NB4 (cell line): ENCODE results near the gene POLR3F.
"Not testable (repeated sequence)": the region's sequence is repeated elsewhere in the genome, so short reads cannot be mapped to it uniquely, and the experiment has no call there.

Source experiments
- DNase-seq: peaks from one replicate; pipeline ENCODE4 v3.0.0; 2010; ENCODE audit warnings: low read depth
- H3K4me3 ChIP-seq: one replicate; pipeline ENCODE4 v1.5.1; 2011; ENCODE audit warnings: mild to moderate bottlenecking, low read depth, low read length, moderate library complexity
- MYC ChIP-seq: IDR thresholded peaks from 2 replicates; pipeline ENCODE4 v1.6.1; 2011; ENCODE audit warnings: low read depth, low read length
- POLR2A ChIP-seq: IDR thresholded peaks from 2 replicates; pipeline ENCODE4 v1.6.1; 2011; ENCODE audit warnings: mild to moderate bottlenecking; ENCODE audit not compliant: insufficient read length; ENCODE audit errors: extremely low read depth
- TF ChIP-seq, protein P1 (sequence below): IDR thresholded peaks from 2 replicates; pipeline ENCODE4 v1.6.1; 2011; ENCODE audit warnings: low read depth, low read length
- TF ChIP-seq, protein P2 (sequence below): IDR thresholded peaks from one replicate; pipeline ENCODE4 v1.5.1; 2012; ENCODE audit warnings: low read depth, low read length

POLR3F gene

DNA sequence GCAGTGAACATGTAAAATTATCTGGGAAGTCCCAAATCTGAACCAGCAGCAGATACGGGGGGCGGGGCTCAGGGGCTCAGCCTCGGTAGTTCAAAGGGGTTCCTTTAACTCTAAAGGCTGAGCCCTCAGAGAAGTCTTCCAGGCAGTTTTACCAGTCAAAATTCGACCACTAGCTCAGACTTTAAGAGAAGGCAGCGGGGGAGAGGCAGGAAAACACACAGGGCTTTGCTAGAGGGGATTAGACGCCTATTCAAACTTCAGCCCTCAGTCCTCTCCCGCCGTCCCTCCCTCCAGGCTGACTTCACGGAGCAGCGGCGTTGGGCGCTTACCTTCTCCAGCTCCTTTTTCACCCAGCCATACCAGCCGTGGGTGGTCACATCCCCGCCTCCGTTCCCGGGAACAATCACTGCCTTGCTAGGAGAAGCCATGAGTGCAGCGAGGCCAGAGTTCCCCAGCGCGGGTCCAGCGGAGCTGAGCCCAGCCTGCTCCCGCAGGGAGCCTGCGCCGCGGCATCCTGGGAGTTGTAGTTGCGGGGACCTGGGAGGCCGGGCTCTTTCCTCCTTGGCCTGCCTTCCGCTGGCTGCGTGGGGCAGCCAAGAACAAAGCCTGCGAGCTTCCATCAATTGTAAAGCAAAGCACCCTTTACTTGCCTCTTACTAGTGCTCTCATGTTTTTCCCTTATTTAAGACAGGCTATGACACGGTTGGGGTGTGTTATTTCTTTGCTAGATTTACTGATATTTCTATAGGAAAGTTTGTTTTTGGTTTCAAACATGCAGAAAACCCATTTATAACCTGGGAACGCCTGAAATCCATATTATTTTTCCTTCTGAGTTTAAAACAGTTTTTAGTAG lies 29.8 kb downstream of the POLR3F start, which contains the start of gene RBBP9:
Gene RBBP9 (minus strand): TSS at position 486 of the 853 bp plus-strand sequence. CDS start 58 bp downstream, at position 428.
- peak within 1 kb of the TSS; percentile 80 for H3K4me3 ChIP-seq
- peak; percentile 46; the same call in 1 of the 2 replicates for TF ChIP-seq MYC
- TF ChIP-seq POLR2A, result no peak
- TF ChIP-seq, protein P1, sequence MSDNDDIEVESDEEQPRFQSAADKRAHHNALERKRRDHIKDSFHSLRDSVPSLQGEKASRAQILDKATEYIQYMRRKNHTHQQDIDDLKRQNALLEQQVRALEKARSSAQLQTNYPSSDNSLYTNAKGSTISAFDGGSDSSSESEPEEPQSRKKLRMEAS, result peak; percentile 53; the same call in 1 of the 2 replicates
- TF ChIP-seq, protein P2, sequence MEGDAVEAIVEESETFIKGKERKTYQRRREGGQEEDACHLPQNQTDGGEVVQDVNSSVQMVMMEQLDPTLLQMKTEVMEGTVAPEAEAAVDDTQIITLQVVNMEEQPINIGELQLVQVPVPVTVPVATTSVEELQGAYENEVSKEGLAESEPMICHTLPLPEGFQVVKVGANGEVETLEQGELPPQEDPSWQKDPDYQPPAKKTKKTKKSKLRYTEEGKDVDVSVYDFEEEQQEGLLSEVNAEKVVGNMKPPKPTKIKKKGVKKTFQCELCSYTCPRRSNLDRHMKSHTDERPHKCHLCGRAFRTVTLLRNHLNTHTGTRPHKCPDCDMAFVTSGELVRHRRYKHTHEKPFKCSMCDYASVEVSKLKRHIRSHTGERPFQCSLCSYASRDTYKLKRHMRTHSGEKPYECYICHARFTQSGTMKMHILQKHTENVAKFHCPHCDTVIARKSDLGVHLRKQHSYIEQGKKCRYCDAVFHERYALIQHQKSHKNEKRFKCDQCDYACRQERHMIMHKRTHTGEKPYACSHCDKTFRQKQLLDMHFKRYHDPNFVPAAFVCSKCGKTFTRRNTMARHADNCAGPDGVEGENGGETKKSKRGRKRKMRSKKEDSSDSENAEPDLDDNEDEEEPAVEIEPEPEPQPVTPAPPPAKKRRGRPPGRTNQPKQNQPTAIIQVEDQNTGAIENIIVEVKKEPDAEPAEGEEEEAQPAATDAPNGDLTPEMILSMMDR, result no peak
- peak; percentile 89 for DNase-seq

DNA sequence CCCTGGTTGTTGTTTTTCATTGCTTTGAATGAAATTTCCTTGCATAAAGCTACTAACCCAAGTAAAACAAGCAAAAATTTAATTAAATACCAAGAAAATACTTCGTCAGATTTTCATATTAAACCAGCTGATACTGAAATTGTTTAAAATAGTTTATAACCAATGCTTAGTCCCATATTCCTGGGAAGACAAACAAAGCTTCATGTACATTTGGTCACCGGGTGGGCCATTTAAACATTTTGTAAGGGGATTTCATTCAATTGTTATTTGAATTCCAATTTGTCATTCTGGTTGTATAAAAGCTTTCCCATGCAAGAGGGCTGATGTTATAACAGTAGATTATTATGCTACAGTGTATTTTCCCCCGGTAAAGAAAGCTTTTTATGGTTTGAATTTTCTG lies 30.4 kb downstream of the POLR3F start:
- peak overlapping the region; percentile 80 for H3K4me3 ChIP-seq
- no peak for DNase-seq
- no peak for TF ChIP-seq MYC
- no peak for TF ChIP-seq POLR2A
- TF ChIP-seq, protein P2, result no peak
- TF ChIP-seq, protein P1, result no peak

DNA sequence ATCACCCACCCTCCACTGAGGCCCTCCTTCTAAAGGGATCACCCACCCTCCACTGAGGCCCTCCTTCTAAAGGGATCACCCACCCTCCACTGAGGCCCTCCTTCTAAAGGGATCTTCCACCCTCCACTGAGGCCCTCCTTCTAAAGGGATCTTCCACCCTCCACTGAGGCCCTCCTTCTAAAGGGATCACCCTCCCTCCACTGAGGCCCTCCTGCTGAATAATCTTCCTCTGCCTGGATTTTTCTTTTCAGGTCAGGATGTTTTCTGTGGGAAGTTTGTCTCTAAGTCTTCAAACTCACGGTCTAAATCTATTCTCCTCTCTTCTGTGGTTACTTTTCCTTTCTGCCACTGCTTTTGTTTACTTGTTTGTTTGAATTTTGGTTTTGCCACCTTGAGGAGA lies 34.5 kb downstream of the POLR3F start:
- DNase-seq, H3K4me3 ChIP-seq: not testable (repeated sequence)

DNA sequence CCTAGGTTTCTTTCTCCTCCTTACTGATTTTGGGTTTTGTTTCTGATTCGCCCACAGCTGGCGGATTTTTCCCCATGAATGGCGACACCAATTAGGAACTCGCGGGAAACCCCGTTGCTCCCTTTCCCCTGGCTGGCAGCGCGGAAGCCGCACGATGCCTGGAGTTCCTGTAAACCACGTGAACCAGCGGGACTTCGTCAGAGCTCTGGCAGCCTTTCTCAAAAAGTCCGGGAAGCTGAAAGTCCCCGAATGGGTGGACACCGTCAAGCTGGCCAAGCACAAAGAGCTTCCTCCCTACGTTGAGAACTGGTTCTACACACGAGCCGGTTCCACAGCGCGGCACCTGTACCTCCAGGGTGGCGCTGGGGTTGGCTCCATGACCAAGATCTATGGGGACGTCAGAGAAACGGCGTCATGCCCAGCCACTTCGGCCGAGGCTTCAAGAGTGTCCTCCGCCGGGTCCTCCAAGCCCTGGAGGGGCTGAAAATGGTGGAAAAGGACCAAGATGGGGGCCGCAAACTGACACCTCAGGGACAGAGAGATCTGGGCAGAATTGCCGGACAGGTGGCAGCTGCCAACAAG lies 37.4 kb downstream of the POLR3F start:
- TF ChIP-seq MYC, result no peak
- TF ChIP-seq, protein P2, result no peak
- TF ChIP-seq, protein P1, result no peak
- TF ChIP-seq POLR2A, result no peak
- DNase-seq, result no peak
- H3K4me3 ChIP-seq, result no peak overlapping the region

DNA sequence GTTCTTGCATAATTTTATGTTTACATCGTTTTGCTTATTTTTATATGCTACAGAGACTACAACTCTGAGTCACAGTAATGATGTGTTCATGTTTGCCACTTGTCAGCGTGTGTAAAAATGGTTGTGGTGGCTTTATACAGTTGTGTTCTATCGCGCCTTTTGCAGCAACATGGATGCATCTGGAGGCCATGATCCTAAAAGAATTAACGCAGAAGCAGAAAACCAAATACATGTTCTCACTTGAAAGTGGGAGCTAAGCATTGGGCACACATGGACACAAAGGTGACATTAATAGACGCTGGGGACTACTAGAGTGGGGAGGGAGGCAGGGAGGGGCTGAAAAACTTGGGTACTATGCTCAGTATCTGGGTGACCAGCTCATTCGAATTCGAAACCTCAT lies 39.6 kb downstream of the POLR3F start:
- no peak for TF ChIP-seq MYC
- H3K4me3 ChIP-seq, result peak overlapping the region; percentile 90
- peak; percentile 17 for DNase-seq

DNA sequence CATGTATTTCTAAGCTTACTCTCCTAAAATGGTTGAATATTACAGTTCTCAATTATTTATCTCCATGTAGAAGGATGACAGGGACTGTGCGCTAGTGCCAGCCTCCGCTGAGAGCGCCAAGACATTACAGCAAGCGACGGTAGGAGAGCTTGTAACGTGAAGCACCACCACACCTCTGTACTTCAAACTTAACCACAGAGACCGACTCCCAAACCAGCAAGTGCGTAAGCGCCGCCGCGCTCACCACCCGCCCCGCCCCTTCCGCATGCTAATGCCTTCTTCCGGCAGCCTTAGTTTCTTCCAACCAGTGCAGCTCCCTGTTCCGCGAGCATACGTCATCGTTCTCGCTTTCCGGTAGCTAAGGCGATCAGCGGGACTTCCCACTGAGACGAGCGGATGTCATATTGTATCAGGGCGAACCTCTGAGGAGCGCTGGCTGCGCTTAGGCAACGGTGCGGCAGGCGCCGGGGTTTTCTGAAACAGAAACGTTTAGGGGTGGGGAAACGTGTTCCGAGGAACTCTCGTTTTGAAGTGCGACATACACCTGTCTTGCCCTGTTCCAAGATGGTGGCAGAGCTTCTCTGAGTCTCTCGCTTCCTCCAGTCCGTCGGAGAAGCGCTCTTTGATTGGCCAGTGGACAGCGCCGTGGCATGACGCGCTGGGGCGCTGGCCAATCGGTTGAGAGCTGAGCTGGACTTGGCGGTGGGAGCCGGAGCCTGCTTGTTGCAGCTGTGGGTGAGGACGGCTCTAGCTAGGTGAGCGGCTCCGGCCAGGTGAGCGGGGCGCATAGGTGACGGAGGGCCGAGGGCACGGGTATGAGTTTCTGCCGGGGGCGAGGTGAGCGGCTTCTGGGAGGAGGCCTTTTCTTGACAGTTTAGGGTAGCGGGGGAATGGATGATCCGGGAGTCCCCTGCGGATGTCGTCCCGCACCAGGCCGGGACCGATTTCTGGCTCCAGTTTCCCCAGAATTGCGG lies 40.3 kb downstream of the POLR3F start, which contains the start of gene SEC23B:
Gene SEC23B (plus strand): TSS at position 723 of the 974 bp plus-strand sequence. CDS start 2,896 bp downstream, outside the sequence.
- peak; percentile 99 for DNase-seq
- H3K4me3 ChIP-seq, result peak within 1 kb of the TSS; percentile 90
- TF ChIP-seq, protein P2, result no peak
- TF ChIP-seq MYC, result no peak
- TF ChIP-seq, protein P1, result no peak; the same call in 1 of the 2 replicates
- TF ChIP-seq POLR2A, result peak; percentile 82
